GM10248 (cell line): ENCODE data around the gene ZNF507.
A peak's percentile ranks its signal among the peaks of the same experiment; 100 is the strongest.
"Not testable (repeated sequence)": the region's sequence is repeated elsewhere in the genome, so short reads cannot be mapped to it uniquely, and the experiment has no call there.

Experiments
- CTCF ChIA-PET: fragments of 300-600 bp; sonication (Branson Sonifier 250); formaldehyde crosslinking; extraction: SDS; loops from one replicate; lab custom pipeline; 2021; ENCODE audit warnings: antibody characterized with exemption; lab: Yijun Ruan, JAX
- POLR2A ChIA-PET: fragments of 350-650 bp; sonication (Branson Sonifier 250); formaldehyde crosslinking; extraction: SDS; loops from one replicate; lab custom pipeline; 2020; ENCODE audit warnings: antibody characterized with exemption; lab: Yijun Ruan, JAX
- DNase-seq: peaks from one replicate; pipeline ENCODE4 v3.0.0; 2012; ENCODE audit errors: extremely low spot score
- TF ChIP-seq, protein P1 (sequence below): IDR thresholded peaks from 2 replicates; pipeline ENCODE4 v1.5.1; 2012; ENCODE audit warnings: mild to moderate bottlenecking, low read depth; ENCODE audit errors: extremely low read depth, missing control alignments, control extremely low read depth

The ZNF507 gene

DNA sequence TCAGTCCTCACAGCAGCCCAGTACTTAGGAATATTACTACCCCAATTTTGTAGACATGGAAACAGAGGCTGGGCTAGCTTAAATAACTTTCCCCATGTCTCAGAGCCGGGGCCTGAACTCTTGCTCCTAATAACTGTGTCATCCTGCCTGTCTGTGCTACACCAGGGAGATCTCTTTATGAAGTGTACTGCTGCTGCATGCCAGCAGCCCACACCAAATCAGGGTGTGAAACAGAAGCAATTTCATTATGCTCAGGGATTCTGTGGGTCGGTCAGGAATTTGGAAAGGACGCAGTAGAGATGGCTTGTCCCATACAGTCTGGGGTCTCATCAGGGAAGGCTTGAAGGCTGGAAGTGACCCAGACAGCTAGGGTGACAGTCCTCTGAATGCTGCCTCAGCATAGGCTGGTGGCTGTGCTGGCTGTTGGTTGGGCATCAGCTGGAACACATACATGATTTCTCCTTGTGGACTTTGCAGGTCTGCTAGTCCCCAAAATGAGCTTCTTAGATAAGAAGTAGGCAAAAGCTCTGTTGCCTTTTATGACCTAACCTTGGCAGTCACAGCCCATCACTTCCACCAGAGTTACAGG is 22.6 kb downstream of the ZNF507 start:
- CTCF ChIA-PET: interaction anchor here (1.1 to 1.7 kb wide), 2 partner anchors 10 to 22 kb away, joined by 3 to 8 read pairs; no protein-coding TSS in a partner anchor

DNA sequence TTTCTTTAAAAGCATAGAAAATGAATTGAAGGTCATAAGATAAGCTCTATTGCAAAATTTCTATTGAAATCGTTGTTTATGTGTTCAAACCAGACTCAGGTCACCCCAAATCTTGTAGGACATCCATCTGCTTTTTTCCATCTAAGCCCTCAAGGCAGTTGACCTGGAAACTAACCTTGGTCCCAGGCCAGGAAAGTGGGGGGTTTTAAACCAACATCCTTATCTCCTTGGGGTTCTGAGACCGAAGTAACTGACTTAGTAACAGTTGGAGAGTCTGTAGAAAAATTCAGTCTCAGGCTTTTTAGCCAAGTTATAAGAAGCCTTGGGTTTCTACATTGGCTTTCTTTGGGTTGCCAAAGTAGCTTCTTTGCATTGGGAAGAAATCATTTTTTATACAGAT is 23.4 kb downstream of the ZNF507 start:
- ChIA-PET POLR2A (no interaction called here), CTCF (interaction anchor here (0.8 to 1.7 kb wide), 3 partner anchors 9 to 22 kb away, joined by 3 to 8 read pairs (median 3); no protein-coding TSS in a partner anchor)
- TF ChIP-seq, protein P1, sequence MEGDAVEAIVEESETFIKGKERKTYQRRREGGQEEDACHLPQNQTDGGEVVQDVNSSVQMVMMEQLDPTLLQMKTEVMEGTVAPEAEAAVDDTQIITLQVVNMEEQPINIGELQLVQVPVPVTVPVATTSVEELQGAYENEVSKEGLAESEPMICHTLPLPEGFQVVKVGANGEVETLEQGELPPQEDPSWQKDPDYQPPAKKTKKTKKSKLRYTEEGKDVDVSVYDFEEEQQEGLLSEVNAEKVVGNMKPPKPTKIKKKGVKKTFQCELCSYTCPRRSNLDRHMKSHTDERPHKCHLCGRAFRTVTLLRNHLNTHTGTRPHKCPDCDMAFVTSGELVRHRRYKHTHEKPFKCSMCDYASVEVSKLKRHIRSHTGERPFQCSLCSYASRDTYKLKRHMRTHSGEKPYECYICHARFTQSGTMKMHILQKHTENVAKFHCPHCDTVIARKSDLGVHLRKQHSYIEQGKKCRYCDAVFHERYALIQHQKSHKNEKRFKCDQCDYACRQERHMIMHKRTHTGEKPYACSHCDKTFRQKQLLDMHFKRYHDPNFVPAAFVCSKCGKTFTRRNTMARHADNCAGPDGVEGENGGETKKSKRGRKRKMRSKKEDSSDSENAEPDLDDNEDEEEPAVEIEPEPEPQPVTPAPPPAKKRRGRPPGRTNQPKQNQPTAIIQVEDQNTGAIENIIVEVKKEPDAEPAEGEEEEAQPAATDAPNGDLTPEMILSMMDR: no peak
- no peak for DNase-seq

More for the DNA sequence above, 22.6 kb downstream of the ZNF507 start:
- DNase-seq: no peak
- TF ChIP-seq, protein P1: no peak
- POLR2A ChIA-PET: no interaction called here

DNA sequence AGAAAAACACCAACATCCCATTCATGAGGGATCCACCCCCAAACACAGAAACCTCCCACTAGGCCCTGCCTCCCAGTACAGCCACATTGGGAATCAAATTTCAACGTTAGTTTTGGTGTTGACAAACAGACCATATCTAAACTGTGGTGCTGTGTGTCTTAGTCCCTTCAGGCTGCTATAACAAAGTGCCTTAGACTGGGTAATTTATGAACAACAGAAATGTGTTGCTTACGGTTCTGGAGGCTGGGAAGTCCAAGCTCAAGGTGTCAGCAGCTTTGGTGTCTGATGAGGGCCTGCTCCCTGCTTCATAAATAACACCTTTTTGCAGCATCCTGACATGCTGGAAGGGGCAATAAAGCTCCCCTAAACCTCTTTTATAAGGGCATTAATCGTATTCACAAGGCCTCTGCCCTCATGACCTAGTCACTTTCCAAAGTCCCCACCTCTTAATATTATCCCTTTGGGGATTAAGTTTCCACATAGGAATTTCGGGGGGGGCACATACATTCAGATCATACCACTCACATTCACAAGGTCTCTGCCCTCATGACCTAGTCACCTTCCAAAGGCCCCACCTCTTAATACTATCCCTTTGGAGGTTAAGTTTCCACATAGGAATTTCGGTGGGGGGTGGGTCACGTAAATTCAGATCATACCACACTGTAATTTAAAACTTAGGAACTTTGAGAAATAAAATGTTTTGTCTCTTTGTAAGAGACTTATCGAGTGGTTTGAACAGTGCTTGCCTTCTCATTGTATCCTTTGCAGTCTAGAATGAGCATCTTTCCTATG is 27.5 kb downstream of the ZNF507 start:
- ChIA-PET POLR2A (no interaction called here), CTCF (no interaction called here)
- DNase-seq: no peak
- TF ChIP-seq, protein P1: no peak

DNA sequence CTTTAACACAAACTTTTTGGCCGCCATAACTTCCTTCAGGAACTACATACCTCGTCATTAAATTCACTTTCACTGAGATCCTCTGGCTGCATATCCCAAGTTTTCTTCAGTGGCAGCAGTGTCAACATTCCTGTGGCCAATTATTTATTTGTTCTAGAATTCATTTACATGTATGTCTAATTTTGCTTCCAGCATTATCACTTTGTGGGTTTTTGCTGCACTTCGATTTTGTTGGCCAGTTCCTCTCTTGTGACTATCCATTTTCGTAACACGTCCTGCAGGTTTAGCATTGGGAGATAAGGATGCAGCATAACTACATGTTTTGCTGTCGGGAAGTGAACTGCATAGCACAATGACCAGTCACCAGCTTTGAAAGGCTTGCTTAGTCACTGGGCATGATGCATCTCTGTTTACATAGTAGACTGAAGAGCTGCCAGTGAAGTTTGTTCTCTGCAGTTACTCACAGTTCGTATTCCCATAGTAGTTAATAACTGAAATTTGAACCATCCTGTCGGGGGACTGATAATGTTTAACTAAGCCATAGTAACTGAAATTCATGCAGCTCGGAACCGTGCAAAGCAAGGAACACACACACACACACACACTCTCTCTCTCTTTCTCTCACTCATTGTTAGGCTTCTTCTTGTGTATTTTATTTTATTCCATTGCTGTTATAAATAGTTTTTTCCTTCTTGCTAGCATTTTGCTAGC is 28.3 kb downstream of the ZNF507 start:
- POLR2A ChIA-PET: no interaction called here
- CTCF ChIA-PET: interaction anchor here (1.5 kb wide), 1 partner anchor 14 kb away, joined by 6 read pairs; no protein-coding TSS in a partner anchor
- no peak for DNase-seq
- TF ChIP-seq, protein P1: no peak

DNA sequence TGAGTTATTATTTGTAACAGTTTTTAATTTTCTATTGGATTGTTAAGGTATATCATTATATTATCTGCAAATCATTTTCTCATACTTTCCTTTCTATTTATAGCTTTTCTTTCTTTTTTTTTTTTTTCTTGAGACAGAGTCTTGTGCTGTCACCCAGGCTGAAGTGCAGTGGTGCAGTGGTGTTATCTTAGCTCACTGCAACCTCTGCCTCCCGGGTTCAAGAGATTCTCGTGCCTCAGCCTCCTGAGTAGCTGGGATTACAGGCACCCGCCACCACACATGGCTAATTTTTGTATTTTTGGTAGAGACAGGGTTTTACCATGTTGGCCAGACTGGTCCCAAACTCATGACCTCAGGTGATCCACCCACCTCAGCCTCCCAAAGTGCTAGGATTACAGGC is 29.0 kb downstream of the ZNF507 start:
- CTCF ChIA-PET: interaction anchor here (0.9 to 1.5 kb wide), 2 partner anchors 9 to 13 kb away, joined by 3 to 6 read pairs; no protein-coding TSS in a partner anchor
- POLR2A ChIA-PET, DNase-seq: not testable (repeated sequence)

DNA sequence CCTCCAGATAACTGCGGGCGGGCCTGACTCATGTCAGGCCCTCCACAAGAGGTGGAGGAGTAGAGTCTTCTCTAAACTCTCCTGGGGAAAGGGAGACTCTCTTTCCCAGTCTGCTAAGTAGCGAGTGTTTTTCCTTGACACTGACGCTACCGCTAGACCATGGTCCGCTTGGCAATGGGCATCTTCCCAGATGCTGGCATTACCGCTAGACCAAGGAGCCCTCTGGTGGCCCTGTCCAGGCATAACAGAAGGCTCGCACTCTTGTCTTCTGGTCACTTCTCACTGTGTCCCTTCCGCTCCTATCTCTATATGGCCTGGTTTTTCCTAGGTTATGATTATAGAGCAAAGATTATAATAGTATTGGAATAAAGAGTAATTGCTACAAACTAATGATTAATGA is 31.7 kb downstream of the ZNF507 start:
- DNase-seq, POLR2A ChIA-PET: not testable (repeated sequence)
- CTCF ChIA-PET: interaction anchor here (1.6 kb wide), 1 partner anchor 8 kb away, joined by 4 read pairs; no protein-coding TSS in a partner anchor
- TF ChIP-seq, protein P1: peak; percentile 2
